LNCaP clone FGC (cell line): Measurements from ENCODE around the gene HLCS.

Experiments used
- DNase-seq: peaks from one replicate; pipeline ENCODE4 v3.0.0-alpha.2; 2011; ENCODE audit warnings: low read depth
- H3K4me3 ChIP-seq: 2 replicates; pipeline ENCODE4 v1.5.1; 2011; ENCODE audit warnings: mild to moderate bottlenecking, low read depth, low read length, control low read depth
- CTCF ChIP-seq: IDR thresholded peaks from 2 replicates; pipeline ENCODE4 v1.5.1; 2012; ENCODE audit warnings: mild to moderate bottlenecking; ENCODE audit not compliant: control insufficient read depth, insufficient read depth; ENCODE audit errors: extremely low read depth

The HLCS gene

DNA sequence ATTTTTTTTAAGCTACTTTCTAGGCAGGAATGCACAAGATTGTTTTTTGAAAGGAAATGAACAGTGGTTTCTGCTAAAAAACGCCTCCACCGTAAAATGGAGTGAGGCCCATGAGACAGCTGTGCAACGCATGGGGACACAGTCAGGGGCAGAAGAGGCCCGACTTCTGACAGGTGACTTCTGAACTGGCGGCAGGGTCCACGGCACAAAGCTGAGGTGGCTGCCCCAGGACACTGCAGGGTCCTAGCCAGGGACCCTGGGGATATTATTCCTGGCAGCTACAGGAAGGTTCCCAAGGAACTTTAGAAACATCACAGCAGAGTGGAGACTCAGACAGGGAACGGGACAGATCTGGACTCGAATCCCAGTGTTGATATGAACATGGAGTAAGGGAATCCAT lies 192.5 kb downstream of the HLCS start:
- H3K4me3 ChIP-seq = no peak overlapping the region
- DNase-seq = no peak
- no peak for TF ChIP-seq CTCF

- DNase-seq = peak; percentile 81
- no peak overlapping the region for H3K4me3 ChIP-seq
- TF ChIP-seq CTCF = no peak
Observed at GRCh38 chr21:36773117-36773516, 193.4 kb downstream of the HLCS start.

DNA sequence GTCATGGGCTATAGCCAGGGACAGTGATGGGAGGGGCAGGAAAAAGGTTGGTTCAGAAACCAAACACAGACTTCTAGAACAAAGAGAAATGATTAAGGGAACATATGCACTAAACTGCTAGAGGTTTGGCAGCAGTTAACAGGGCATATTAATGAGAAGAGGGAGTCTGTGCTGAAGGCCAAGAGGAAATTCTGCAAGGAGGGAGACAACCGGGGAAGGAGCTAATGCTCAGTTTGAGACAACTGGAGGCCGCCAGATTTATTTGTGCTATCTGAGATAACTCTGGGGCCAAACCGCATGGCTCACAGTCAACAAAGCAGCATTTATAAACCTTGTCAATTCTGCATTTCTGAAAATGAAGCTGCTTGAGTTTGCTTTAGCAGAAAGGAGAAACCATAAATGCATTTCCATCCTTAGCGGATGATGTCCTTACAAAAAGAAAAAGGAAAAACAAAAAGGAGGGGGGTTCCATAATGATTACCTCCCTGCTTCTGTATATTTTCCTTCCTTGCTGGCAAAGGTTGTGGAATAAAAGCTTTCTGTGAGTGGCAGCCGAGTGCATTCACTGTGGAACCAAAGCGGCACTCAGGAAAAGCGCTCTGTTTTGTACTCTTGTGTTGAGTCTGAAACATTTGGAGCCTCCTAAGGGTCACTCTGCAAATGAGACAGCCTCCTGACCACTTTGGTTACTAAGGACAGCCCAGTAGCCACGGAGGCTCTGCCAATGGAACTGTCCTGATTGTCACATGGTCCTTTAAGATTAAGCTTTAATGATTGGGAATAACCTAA lies 197.2 kb downstream of the HLCS start:
- TF ChIP-seq CTCF = no peak
- no peak overlapping the region for H3K4me3 ChIP-seq
- DNase-seq = peak; percentile 57

DNA sequence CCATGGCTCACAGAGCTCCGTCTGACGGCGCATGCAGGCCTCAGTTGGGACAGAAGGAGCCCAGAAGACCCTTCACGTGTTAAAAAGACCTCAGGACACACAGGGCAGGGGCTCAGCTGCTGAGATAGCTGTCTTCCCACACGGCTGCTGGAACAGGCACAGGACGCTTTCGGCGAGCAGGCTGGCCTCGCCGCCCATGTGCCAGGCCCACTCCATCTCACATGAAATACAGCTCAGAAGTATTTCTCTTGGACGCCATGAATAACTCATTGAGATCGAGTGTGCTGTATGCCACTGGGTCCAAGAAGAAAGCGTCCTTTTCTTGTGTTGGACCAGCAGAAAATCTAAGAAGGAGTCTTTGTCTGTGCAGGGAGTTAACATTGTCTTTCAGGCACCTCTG lies 198.0 kb downstream of the HLCS start:
- H3K4me3 ChIP-seq = no peak overlapping the region
- no peak for DNase-seq
- no peak for TF ChIP-seq CTCF

DNA sequence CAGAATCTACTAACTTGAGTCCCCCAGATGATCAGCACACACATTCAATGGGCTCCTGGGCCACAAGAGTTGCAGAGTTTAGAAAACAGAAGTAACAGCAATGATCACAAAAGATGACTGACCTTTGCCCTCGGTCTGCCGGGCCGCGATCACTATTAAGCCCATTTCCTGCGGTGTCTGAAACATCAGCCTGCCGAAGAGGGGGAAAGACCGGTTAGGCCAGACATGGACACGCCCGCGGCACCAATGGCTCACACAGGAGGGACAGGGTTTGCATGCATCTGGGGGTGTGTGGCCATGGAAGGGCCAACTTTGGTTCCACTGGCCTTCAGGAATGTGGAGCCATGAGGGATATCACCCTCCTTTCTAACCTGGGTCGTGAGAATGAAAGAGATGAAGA lies 199.4 kb downstream of the HLCS start:
- DNase-seq = no peak
- no peak for TF ChIP-seq CTCF

GRCh38 chr21:36766511-36766910 lies 200.0 kb downstream of the HLCS start:
- H3K4me3 ChIP-seq = no peak overlapping the region
- no peak for TF ChIP-seq CTCF
- DNase-seq = no peak

More for the DNA sequence above, 199.4 kb downstream of the HLCS start:
- no peak overlapping the region for H3K4me3 ChIP-seq

- TF ChIP-seq CTCF = no peak
- no peak for DNase-seq
- no peak overlapping the region for H3K4me3 ChIP-seq
Observed at GRCh38 chr21:36765229-36765628, 201.2 kb downstream of the HLCS start.
